Epithelial cell of proximal tubule (primary cell): Measurements from ENCODE around the gene SLC6A2. TPM values are rescaled to one million over a fixed set of nuclear protein-coding genes. Genes with fewer than 3 reads are reported as not detected.

ENCODE experiments used
- DNase-seq: peaks from one replicate; pipeline ENCODE4 v3.0.0-alpha.2; 2011; ENCODE audit warnings: low read depth
- H3K4me3 ChIP-seq: 2 replicates; pipeline ENCODE4 v1.5.1; 2011; ENCODE audit warnings: low read depth, mild to moderate bottlenecking, low read length
- CTCF ChIP-seq: conservative IDR thresholded peaks from 2 replicates; pipeline ENCODE4 v1.5.1; 2012; ENCODE audit warnings: low read depth, mild to moderate bottlenecking, low read length
- total RNA-seq: library from RNA; depleted of rRNA; stranded (reverse); fragments of >200 nt; gene quantifications from 2 replicates; pipeline ENCODE4 v1.2.3, GENCODE V29; 2015

The SLC6A2 gene
- total RNA-seq, 1 donor from 2014 or later, result not detected

- no peak for TF ChIP-seq CTCF
- no peak for DNase-seq
- H3K4me3 ChIP-seq, result no peak overlapping the region
Observed at GRCh38 chr16:55709801-55710200, 54.0 kb downstream of the SLC6A2 start.

GRCh38 chr16:55710466-55710865 is 54.7 kb downstream of the SLC6A2 start:
- no peak overlapping the region for H3K4me3 ChIP-seq
- no peak for DNase-seq

GRCh38 chr16:55711959-55712876 is 56.4 kb downstream of the SLC6A2 start:
- DNase-seq, result no peak
- H3K4me3 ChIP-seq, result no peak overlapping the region
- peak; percentile 71 for TF ChIP-seq CTCF

More at GRCh38 chr16:55710466-55710865, 54.7 kb downstream of the SLC6A2 start:
- TF ChIP-seq CTCF, result no peak

- no peak for TF ChIP-seq CTCF
- DNase-seq, result no peak
- no peak overlapping the region for H3K4me3 ChIP-seq
Observed at GRCh38 chr16:55713103-55713502, 57.3 kb downstream of the SLC6A2 start.

GRCh38 chr16:55717326-55717725 is 61.5 kb downstream of the SLC6A2 start:
- TF ChIP-seq CTCF, result no peak
- no peak overlapping the region for H3K4me3 ChIP-seq
- DNase-seq, result no peak

- TF ChIP-seq CTCF, result no peak
- H3K4me3 ChIP-seq, result no peak overlapping the region
- DNase-seq, result no peak
Observed at GRCh38 chr16:55725055-55725777, 69.4 kb downstream of the SLC6A2 start.
